Ovary (tissue), 9 donors: Measurements from ENCODE around the gene FAM110D. TPM values are rescaled to one million over a fixed set of nuclear protein-coding genes. Genes with fewer than 3 reads are reported as not detected.

Source experiments
- DNase-seq, 5 donors: peaks; one replicate each; pipeline ENCODE4 v3.0.0-alpha.2; 2019 to 2020
- H3K27ac ChIP-seq, 2 donors: fragments of 200-600 bp; one replicate each; pipeline versions ENCODE4 v1.5.1 to v1.8.0; 2019 to 2022
- H3K27me3 ChIP-seq: fragments of 200-600 bp; one replicate; pipeline ENCODE4 v1.8.0; 2022
- H3K36me3 ChIP-seq: fragments of 200-600 bp; sonication (generic); one replicate; pipeline ENCODE4 v1.5.1; 2019
- H3K4me1 ChIP-seq: one replicate; pipeline ENCODE4 v1.8.1; 2013; ENCODE audit warnings: mild to moderate bottlenecking, moderate library complexity; ENCODE audit not compliant: insufficient read depth
- H3K4me3 ChIP-seq: fragments of 200-600 bp; sonication (generic); one replicate; pipeline ENCODE4 v1.5.1; 2017
- H3K9me3 ChIP-seq, 2 donors: fragments of 200-600 bp in 1 of 2; sonication (generic) in 1 of 2; one replicate each; pipeline versions ENCODE4 v1.5.1 to v1.8.1; 2013 to 2019; ENCODE audit warnings: mild to moderate bottlenecking in 1 of 2, moderate library complexity in 1 of 2
- EP300 ChIP-seq: sonication (generic); formaldehyde crosslinking; IDR thresholded peaks from one replicate; pipeline ENCODE4 v1.6.1; 2017; ENCODE audit warnings: antibody characterized with exemption
- POLR2A ChIP-seq: fragments of 450-650 bp; IDR thresholded peaks from one replicate; pipeline ENCODE4 v1.6.1; 2017; ENCODE audit warnings: antibody characterized with exemption, mild to moderate bottlenecking, moderate library complexity
- WGBS, 3 donors: extraction: QIAGEN DNeasy Blood & Tissue Kit in 1 of 3; methylation state at CpG; one replicate each; pipeline versions ENCODE4 v1.1.5 to v1.1.7; 2013 to 2017; 5-methylcytosine and 5-hydroxymethylcytosine counted together
- intact Hi-C, 4 donors: fragments of 100-400 bp; cut with DNase I; formaldehyde crosslinking; loops; one replicate each; pipeline versions ENCODE4 v1.11.0 to v1.15.1; 2022 to 2023
- polyA plus RNA-seq, 2 donors: library from polyadenylated mRNA; stranded (reverse); fragments of 200-250 nt in 1 of 2; fragments of 350-450 nt in 1 of 2; fragmentation: Illumina TruSeq in 1 of 2; extraction: RNeasy Lipid Tissue Mini Kit (QIAGEN cat#74804) in 1 of 2; gene quantifications; one replicate each; pipeline ENCODE4 v1.2.3, GENCODE V29; 2013 to 2014
- total RNA-seq, 7 donors: library from RNA; depleted of rRNA in 2 of 7; stranded (reverse); fragments of >200 nt in 2 of 7; fragmentation: NEBNext Ultra II Directional in 3 of 7; extraction: Animal tissue kit (Norgen Biotek cat#: 25700) in 3 of 7; gene quantifications; one replicate each; pipeline versions ENCODE4 v1.1.0 to v1.2.4, GENCODE V29; 2016 to 2023
- TF ChIP-seq, protein P1 (sequence below), 3 donors: fragments of 450-650 bp in 2 of 3; fragments of 200-600 bp in 1 of 3; IDR thresholded peaks; one replicate each; pipeline versions ENCODE4 v1.5.1 to v1.8.0; 2016 to 2022; ENCODE audit warnings: antibody characterized with exemption in 3 of 3, mild to moderate bottlenecking in 1 of 3
- donor health status: DM: no; HTN: no; CAD: no; lungs with moderate emphysema.
- donor health status: DM: no; HTN: no; CAD: no.
- donor health status: Bipolar disorder and iron deficiency.
- donor health status: DM: yes; HTN: yes; CAD: no.
- donor health status: DM: no; HTN: no; CAD: no.
- donor health status: DM: yes; HTN: yes; CAD: no.

Gene FAM110D
- total and polyA plus RNA-seq, 9 donors: 0.91 to 4.9 (median 2.1) TPM

DNA sequence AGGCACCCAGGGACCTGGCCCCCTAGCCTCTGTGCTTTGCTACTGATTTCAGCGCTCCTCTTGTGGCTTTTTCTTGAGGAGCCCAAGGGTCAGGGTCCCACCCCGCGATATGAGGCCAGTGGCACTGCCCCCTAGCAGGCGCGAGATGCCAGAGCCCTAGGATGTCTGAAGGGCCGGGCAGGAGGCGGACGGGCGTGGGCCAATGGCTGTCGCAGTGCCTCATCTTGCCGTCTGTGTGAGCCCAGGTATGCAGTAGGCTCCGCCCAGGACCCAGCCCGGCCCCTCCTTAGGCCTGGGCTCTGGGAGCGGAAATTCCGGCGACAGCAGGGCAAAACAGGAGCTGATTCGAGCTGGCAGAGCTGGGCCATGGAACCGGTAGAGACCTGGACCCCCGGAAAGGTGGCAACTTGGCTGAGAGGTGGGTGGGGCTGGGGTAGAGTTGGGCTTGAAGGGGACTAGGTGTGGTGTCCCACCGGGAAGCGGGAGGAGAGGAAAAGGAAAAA is 18.4 kb downstream of the FAM110D start, which contains the start of gene CNKSR1:
CNKSR1 (plus strand) TSS at position 310 of the 503 bp plus-strand sequence; CDS start at position 367, 57 bp downstream.
- H3K27ac ChIP-seq: no peak within 1 kb of the TSS
- no peak for DNase-seq
- H3K4me1 ChIP-seq: no peaks in the 10 kb centered on the region
- TF ChIP-seq, protein P1, sequence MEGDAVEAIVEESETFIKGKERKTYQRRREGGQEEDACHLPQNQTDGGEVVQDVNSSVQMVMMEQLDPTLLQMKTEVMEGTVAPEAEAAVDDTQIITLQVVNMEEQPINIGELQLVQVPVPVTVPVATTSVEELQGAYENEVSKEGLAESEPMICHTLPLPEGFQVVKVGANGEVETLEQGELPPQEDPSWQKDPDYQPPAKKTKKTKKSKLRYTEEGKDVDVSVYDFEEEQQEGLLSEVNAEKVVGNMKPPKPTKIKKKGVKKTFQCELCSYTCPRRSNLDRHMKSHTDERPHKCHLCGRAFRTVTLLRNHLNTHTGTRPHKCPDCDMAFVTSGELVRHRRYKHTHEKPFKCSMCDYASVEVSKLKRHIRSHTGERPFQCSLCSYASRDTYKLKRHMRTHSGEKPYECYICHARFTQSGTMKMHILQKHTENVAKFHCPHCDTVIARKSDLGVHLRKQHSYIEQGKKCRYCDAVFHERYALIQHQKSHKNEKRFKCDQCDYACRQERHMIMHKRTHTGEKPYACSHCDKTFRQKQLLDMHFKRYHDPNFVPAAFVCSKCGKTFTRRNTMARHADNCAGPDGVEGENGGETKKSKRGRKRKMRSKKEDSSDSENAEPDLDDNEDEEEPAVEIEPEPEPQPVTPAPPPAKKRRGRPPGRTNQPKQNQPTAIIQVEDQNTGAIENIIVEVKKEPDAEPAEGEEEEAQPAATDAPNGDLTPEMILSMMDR (IDR thresholded peaks at IDR 0.05): no peak
- no peak for TF ChIP-seq EP300
- TF ChIP-seq POLR2A: no peak
- 57 to 62% (median 62%) methylated on average over 21 of the region's 21 CpGs for WGBS, 3 donors
- intact Hi-C loops: no loop called here
- no peaks in the 10 kb centered on the region for H3K36me3 ChIP-seq
- H3K4me3 ChIP-seq: no peak within 1 kb of the TSS
- H3K27me3 ChIP-seq: no peaks in the 10 kb centered on the region
- no peaks in the 10 kb centered on the region for H3K9me3 ChIP-seq

DNA sequence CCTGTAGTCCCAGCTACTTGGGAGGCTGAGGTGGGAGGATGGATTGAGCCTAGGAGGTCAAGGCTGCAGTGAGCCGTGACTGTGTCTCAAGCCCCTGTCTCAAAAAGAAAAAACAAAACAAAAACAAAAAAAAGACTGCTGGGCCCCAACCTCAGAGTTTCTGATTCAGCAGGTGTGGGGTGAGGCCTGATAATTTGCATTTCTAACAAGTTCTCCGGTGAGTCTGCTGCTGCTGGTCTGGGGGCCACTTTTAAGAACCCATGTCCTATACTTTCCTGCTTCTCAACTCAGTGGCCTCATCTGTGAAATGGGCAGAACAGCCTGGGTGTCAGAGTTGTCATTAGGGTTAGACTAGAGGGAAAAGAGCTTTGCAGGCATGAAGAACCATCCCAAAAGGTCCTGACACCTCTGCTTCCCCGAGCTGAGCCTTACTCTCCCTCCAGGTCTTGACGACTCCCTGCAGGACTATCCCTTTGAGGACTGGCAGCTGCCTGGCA is 21.2 kb downstream of the FAM110D start:
- TF ChIP-seq, protein P1 (IDR thresholded peaks at IDR 0.05): no peak
- TF ChIP-seq POLR2A: no peak
- TF ChIP-seq EP300: no peak
- 51 to 67% (median 54%) methylated on average over 4 of the region's 4 CpGs for WGBS, 3 donors
- Histone ChIP-seq H3K4me3 (no peak overlapping the region), H3K27me3 (no peaks in the 10 kb centered on the region), H3K4me1 (no peaks in the 10 kb centered on the region), H3K27ac (no peak overlapping the region), H3K36me3 (no peaks in the 10 kb centered on the region), H3K9me3 (no peaks in the 10 kb centered on the region)
- DNase-seq: no peak
- intact Hi-C loops: no loop called here

DNA sequence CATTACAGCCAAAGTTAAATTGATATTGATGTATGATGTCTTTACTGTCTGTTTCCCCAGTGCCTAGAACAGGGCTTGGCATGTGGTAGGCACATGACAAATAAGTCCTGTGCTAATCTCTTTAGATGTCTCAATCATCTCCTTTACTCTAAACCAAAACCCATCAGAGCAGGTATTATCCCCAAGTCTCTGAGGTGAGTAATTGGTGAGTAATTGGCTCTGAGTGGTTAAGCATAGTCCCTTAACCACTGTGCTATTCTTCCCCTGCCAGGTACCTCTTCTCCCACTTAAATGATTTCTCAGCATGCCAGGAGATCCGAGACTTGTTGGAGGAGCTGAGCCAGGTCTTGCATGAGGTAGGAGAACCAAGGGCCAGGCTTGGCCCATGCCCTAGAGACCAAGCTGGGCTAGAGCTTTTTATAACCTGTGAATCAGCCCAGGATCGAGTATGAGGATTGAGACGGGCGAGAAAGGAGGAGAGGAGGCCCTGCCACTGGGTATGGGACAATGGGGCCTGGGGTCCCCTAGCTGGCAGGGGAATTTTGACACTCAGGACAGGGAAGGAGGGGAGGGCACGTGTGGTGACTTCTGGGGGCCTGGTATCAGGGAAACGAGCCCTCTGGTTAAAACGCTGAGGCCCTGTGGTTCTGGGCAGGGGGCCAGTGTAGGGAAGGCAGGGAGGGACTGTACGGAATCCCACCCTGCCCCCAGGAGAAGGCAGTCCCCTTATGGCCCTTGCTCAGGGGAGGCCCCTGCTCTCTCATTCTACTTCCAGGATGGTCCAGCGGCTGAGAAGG is 22.9 kb downstream of the FAM110D start:
- Histone ChIP-seq H3K4me3 (no peak overlapping the region), H3K27ac (no peak overlapping the region), H3K9me3 (no peaks in the 10 kb centered on the region), H3K36me3 (no peaks in the 10 kb centered on the region), H3K4me1 (no peaks in the 10 kb centered on the region), H3K27me3 (no peaks in the 10 kb centered on the region)
- intact Hi-C loops: no loop called here
- WGBS, 3 donors: 61 to 68% (median 67%) methylated on average over 9 of the region's 9 CpGs
- TF ChIP-seq EP300 (no peak), POLR2A (no peak)
- TF ChIP-seq, protein P1 (IDR thresholded peaks at IDR 0.05): no peak
- DNase-seq: no peak

DNA sequence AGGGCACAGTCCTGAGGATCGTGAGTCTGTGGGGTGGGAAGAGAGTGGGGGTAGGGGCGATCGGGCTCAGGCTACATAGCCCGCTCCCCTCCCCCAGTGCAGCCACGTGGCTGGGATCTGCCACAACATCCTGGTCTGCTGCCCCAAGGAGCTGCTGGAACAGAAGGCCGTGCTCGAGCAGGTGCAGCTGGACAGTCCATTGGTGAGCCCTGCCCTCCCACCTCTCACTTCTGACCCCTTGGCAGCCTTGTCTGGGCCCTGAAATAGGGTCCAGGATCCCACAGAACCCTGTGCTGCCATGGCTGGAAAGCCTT is 23.5 kb downstream of the FAM110D start:
- TF ChIP-seq, protein P1 (IDR thresholded peaks at IDR 0.05): no peak
- TF ChIP-seq EP300 (no peak), POLR2A (no peak)
- Histone ChIP-seq H3K27ac (no peak overlapping the region), H3K36me3 (no peaks in the 10 kb centered on the region), H3K4me1 (no peaks in the 10 kb centered on the region), H3K9me3 (no peaks in the 10 kb centered on the region), H3K27me3 (no peaks in the 10 kb centered on the region), H3K4me3 (no peak overlapping the region)
- DNase-seq: no peak
- 73 to 77% (median 76%) methylated on average over 7 of the region's 7 CpGs for WGBS, 3 donors
- intact Hi-C loops: no loop called here
